PC-3 (cell line): ENCODE data around the gene CDC42EP5.

ENCODE experiments used
- EZH2phosphoT487 ChIP-seq: fragments of 300-600 bp; sonication (generic); IDR thresholded peaks from 2 replicates; pipeline ENCODE4 v1.6.1; 2018; ENCODE audit warnings: mild to moderate bottlenecking, antibody characterized with exemption, low read length, borderline replicate concordance
- TF ChIP-seq, protein P1 (sequence below): fragments of 300-600 bp; sonication (generic); conservative IDR thresholded peaks from 2 replicates; pipeline ENCODE4 v1.5.1; 2017; ENCODE audit warnings: antibody characterized with exemption, low read depth, mild to moderate bottlenecking, low read length

DNA sequence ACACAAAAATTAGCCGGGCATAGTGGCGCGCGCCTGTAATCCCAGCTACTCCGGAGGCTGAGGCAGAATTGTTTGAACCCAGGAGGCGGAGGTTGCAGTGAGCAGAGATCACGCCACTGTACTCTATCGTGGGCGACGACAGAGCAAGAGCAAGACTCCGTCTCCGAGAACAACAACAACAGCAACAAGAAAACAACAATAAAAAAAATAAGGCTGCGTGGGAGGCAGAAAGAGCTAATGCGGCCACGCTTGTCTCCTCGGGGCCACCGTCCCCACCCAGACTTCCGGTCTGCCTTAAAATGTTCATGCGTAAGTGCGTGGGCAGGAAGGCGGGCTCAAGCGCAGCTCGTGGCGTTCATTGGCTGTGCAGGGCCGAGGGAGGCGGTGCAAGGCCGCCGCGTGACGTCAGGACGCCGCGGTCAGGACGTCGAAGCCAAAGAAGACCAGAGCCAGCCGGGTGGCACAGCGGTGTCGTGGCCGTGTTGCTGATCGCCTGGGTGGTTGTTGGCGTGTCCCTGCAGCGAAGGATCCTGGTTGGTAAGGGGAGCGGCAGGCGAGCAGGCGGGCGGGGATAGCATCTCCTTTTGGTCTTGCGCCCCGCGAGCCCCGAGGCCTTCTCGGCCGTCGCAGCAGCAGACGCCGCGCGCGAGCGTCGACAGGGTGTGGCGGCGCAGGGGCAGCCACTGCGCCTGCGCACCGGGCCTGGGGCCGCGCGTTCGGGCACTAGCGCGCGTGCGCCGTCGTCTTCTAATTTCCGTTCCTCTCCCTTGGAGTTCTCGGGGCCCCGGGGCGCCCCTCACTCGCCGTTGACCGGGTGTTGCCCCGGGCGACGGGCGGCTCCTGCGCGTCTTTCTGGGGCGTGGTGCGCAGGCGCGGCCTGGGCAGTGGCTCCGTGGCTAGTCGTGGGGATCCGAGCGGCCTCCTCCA lies 24.1 kb downstream of the CDC42EP5 start, which contains the start of gene LENG8:
- no peak for TF ChIP-seq EZH2phosphoT487
- TF ChIP-seq, protein P1, sequence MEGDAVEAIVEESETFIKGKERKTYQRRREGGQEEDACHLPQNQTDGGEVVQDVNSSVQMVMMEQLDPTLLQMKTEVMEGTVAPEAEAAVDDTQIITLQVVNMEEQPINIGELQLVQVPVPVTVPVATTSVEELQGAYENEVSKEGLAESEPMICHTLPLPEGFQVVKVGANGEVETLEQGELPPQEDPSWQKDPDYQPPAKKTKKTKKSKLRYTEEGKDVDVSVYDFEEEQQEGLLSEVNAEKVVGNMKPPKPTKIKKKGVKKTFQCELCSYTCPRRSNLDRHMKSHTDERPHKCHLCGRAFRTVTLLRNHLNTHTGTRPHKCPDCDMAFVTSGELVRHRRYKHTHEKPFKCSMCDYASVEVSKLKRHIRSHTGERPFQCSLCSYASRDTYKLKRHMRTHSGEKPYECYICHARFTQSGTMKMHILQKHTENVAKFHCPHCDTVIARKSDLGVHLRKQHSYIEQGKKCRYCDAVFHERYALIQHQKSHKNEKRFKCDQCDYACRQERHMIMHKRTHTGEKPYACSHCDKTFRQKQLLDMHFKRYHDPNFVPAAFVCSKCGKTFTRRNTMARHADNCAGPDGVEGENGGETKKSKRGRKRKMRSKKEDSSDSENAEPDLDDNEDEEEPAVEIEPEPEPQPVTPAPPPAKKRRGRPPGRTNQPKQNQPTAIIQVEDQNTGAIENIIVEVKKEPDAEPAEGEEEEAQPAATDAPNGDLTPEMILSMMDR = no peak
